ENCODE results near the gene PLA2G4B.

- TF ChIP-seq CTCF (IDR thresholded peaks at IDR 0.05 in 2 of 3, conservative IDR thresholded peaks at IDR 0.05 in 1 of 3; ENCODE audit: control insufficient read depth in 2 of 3, extremely low read depth in 1 of 3, insufficient read depth in 1 of 3, low read depth in 3 of 3, low read length in 3 of 3) (no peak), DPF2 (IDR thresholded peaks at IDR 0.05) (no peak), BCLAF1 (IDR thresholded peaks at IDR 0.05) (no peak)
Observed at GRCh38 chr15:41799488-41799805, 39.2 kb upstream of the PLA2G4B start.

Data from GM12878 (cell line).